Cerebellar cortex (tissue), 1 donor: Measurements from ENCODE around the gene MEX3C.

ENCODE experiments used
- DNase-seq: peaks from one replicate; pipeline ENCODE4 v3.0.0-alpha.2; 2015; ENCODE audit warnings: low spot score

MEX3C gene

DNA sequence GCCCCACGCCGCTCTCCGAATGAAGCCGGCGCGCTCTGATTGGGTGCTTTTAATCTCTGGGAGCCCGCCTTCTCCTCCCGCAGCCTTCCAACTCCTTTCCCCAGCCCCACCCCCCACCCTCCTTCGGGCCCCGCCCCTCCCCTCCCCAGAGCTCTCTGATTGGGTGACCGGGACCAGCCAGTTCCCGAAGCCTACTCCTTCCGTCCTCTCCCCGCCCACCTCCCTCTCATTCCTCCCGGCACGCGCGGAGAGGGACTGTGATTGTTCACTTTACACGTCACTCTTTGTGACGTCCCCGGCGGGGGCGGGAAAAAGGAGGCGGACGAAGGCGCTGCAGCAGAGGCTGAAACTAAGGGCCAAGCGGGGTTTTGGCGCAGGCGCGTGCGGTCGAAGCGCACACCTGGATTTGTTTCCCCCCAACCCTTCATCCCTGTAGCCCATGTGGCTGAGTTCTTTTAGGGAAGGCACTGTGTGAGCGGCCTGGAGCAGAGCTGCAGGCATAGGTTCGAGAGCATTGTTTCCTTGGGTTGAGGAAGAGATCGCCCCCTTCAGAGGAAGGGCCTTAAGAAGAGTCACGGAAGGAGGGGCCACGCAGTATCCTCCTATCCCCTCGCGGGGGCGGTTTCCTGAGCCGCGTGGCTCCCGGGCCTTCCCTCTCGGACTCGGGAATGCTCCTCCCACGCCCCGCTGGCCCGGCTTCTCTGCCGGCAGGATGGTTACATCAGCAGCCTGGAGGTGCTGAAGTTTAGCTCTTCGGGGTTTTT, at the start of gene MEX3C:
MEX3C (minus strand) TSS at position 21 of the 764 bp plus-strand sequence. CDS start 361 bp downstream, outside the sequence.
- peak; percentile 100 for DNase-seq

DNA sequence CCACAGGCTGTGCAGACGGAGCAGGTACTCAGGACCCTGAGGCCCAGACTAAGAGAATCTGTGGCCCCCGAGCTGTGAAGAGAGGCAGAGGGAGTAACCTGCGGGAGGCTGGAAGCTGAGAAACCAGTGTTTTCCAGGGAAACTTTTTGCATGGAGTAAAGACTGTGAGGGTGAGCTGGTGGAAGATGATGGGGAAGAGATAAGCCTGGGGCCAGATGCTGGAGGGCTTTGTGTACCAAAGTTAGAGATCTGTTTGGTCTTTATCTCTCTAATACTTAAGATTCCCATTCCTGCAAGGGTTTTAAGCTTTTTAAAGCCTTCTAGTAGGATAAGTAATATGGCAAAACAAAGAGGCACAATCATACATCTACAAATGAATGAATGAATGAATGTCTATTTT, 43.7 kb upstream of the MEX3C start:
- no peak for DNase-seq

DNA sequence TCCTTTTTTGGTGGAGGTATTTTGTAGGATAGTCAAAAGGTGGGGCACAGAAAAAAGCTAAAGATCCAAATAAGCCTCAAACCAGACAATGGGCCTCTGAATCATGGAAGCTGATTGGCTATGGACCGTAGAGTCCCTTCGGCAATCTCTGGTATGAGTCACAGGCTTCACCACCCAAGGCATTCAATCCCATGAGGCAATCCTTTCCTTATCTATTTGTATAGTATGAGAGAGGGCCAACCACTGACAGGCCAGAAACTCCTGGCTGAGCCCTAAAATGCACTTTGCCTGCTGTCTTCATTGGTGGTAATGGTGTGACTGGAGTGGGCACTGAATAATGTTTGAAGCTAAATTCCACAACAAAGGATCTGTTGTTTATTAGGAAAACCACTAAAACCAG, 38.7 kb upstream of the MEX3C start:
- no peak for DNase-seq

DNA sequence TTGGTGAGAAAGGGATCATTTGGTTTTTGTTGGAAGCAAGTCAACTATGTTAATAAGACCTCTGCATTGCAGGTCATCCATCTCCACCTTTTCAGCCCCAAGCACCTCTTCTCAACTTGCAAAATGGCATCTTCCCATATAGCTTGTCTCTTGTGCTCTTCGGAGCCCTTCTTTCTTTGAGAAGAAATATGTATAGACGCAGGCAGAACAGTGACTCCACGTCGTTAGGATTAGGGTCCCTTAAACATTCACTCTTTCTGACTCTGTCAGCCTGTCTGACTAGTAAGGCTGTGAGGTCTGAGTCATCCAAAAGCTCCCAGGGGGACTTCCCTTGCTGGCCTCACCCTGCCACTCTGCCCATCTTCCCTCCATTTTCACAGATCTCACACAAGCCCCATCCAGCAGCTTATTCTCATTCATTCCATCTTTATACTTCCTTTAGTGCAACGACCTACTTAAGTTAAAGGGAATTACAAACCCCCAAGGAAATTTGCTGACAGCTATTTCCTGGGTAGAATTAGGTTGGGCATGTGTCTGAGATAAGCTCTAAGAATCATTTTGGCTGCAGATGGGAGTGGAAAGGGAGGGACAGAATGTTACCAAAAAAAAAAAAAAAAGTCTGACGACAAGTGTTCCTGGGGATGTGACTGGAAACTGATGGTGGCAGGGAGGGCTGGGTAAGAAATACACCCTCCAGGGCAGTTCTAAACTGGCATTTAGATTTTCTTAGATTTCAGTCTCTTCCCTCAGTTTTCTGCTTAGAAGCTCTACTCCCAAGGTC, 37.7 kb upstream of the MEX3C start:
- DNase-seq = no peak

DNA sequence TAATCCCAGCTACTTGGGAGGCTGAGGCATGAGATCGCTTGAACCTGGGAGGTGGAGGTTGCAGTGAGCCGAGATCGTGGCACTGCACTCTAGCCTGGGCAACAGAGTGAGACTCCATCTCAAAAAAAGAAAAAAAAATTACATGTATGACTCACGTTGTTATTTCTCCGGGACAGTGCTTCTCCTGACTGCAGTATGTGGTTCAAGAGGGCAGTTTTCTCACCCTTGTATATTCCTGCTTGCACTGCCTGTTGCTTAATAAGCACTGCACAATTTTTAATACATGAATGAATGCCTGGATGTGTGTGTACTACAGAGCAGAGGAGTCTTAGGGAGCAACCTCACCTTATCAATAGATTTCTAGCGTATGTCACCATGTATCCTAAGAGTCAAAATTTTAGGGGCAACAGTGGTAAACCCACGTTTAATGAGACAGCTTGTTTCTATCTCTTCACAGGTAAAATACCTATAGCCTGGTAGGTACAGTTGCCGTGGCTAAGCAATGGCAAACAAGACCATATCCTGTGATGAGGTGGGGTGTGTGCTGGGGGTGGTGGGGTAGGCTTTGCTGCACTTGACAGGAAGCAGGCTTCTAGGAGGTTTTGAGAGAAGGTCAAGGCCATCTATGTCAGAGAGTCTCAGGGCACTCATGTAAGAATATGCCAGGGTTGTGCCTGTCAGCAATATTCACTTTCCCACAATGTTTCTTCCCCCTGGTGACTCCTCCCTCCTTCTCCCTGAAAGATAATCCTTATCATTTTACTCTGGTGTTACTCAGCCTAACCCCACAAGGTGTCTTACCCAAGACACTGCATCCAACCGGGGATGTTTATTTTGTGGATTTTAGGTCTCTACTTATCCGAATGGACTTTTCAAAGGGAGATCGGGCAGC, 36.9 kb upstream of the MEX3C start:
- DNase-seq = no peak

DNA sequence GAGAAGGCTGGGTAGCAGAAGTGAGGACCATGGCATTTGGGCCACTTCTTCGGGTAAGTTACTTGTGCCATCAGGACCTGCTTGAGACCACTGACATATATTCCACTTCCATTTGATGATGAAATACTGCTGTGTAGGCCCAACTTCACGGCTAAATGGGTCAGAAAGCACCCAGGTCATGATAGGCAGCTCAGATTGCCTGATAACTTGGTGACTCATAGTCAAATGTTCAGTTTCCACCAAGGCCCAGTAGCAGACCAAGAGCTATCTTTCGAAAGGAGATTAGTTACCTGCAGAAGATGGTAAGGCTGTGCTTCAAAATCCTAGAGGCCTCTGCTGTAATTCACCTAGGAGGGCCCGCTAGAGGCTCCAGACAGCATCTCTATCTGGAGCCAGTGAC, 31.8 kb upstream of the MEX3C start:
- no peak for DNase-seq

DNA sequence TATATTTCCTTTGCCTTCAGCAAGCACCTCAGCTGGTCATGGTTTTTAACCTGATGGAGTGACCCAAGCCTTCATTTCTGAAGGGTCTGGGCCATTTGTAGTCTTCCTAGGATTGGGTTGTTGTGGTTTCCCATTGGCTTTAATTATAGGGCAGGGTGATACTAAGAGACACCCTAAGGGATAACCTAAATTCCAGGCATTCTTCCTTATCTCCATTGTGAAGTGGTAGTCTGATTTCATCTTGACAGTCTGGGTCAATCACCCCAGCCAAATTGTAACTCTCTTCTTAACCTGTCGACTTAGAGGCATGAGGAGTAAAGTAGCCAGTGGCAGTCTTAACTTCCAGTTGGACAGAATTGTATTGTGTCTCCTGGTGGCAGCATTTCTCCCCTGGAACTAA, 30.2 kb upstream of the MEX3C start:
- no peak for DNase-seq

DNA sequence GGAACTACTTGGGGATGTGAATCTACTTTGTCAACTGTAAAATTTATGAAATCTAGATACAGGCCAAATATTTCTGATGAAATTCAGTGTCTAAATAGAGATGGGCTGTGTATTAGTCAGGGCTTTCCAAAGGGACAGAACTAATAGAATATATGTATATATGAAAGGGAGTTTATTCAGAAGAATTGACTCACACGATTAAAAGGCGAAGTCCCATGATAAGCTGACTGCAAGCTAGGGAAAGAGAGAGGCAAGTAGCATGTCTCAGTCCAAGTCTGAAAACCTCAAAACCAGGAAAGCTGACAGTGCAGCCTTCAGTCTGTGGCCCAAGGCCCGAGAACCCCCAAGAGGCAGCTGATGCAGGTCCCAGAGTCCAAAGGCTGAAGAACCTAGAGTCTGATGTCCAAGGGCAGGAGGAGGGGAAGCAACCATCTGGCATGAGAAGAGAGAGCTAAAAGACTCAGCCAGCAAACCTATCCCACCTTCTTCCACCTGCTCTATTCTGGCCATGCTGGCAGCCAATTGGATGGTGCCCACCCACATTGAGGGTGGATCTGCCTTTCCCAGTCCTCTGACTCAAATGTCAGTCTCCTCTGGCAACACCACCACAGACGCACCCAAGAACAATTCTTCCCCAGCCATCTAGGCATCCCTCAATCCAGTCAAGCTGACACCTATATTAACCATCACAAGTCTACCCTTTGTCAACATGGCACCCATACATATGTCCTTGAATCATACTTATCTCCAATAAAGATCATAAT, 29.3 kb upstream of the MEX3C start:
- DNase-seq = no peak

DNA sequence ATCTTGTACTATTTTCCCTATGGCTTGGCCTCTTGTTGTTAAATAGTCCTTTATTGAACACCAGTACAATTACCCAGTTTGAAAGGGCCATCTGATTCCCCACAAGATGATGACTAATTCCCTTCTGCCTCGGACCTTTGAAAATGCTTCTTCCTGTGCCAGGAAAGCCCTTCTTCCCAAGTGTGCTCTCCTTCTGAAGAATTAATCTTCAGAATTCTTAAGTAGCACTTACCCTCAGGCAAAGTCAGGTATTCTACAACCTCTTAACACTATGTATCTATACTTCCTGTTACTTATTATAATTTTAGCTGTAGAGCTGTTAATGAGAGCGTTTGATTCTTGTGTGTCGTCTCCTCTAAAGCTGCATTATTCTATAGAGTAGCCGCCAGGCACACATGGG, 28.6 kb upstream of the MEX3C start:
- no peak for DNase-seq

DNA sequence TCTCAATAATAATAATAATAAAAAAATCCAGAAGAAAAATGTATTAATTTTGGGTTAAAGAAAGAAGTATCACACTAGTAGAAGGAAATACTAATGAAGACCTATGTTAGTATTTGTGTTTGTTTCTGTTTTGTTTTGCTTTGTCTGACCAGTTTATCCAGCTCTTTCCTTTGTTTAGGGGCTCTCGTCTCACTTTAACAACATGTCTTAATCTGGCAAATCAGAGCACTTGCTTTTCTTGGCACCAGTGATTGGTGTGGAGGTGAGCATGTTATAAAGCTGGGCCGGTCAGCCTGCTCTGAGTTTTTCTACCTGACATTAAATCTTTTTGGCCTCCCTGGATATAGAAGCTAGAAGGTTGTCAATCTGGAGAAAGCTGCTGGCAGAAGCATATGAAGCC, 15.1 kb upstream of the MEX3C start:
- no peak for DNase-seq

DNA sequence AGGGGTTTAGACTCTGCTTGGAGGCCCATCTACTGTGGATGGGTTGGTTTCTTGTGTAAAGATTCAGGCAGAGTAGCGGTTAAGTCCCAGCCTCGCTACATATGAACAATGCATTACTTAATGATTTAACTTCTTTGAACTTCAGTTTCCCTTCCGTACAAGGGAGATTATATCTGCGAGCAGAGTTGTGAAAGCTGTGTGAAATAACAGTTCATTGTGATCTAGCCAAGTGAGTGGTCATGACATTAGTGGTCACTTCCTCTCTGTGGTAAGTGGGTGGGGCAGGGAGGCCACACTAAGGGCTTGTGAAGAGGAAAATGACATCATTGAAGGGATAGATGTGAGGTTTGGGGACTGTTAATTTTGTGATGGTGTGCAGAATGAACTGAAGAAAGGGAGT, 14.1 kb upstream of the MEX3C start:
- no peak for DNase-seq

DNA sequence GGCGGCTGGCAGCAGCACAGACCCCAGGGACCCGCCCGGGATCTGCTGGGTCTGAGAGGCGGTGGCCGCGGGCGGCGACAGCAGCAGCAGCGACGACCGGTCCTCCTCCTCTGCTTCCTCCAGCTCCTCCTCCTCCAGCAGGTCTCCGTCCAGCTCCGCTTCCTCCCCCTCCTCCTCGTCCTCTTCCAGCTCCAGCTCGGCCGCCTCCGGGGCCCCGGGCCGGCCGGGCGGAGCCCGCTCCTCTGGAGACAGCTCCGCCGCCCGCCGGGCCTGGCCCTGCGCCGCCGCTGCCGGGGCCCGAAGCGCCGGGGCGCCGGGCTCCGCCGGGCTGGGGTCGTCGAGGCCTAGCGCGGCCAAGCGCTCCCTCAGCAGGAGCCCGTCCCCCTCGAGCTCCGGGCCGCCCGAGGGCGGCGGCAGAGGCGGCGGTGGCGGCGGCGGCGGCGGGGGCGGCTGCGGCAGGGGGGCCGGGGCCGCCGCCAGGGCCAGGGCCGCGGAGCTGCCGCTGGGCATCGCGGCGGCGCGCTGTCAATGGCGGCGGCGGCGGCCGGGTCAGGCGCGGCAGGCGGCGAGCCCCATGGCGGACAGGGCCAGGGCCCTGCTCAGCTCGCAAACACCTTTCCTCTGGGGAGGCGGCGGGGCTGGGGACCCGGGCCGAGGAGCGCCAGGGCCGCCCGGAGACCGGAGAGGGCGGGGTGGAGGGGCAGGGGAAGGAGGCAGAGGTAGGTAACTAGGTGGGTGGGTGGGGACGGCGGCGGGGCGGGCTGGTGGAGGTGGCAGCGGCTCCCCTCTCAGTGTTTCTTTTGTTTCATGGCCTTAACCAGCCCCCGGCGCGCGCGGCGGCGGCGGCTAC, 445 bp downstream of the MEX3C start:
- DNase-seq = peak; percentile 34

DNA sequence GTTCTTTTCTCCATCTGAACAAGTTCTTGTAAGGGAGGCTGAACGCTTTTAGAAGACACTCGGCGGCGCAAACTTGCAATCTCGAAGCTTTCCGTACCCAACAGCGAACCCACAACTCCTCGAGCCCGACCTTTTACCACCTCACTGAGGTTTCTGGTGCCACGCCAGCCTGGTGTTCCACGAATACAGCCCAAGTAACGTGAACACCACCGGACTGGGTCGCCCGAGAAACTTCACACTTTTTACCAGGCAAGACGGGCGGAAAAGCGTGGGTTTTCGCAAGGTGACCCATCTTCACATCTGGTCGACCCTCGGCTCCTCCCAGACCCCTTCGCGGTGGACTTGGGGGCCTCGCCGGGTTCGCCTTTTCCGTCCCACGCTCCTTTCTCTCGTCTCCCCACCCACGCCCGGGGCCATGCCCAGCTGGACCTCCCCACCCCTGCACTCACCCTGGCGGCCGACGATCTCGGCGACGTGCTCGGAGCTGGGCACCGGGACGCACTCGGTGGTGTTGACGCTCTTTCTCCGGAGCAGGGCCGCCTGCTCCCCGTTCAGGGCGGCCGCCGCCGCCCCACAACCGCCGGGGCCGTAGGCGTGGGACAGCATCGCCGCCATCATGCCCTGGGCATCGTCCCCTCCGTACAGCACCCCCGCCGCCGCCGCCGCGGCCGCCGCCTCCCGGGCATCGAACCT, 1.2 kb downstream of the MEX3C start:
- DNase-seq = peak; percentile 27

DNA sequence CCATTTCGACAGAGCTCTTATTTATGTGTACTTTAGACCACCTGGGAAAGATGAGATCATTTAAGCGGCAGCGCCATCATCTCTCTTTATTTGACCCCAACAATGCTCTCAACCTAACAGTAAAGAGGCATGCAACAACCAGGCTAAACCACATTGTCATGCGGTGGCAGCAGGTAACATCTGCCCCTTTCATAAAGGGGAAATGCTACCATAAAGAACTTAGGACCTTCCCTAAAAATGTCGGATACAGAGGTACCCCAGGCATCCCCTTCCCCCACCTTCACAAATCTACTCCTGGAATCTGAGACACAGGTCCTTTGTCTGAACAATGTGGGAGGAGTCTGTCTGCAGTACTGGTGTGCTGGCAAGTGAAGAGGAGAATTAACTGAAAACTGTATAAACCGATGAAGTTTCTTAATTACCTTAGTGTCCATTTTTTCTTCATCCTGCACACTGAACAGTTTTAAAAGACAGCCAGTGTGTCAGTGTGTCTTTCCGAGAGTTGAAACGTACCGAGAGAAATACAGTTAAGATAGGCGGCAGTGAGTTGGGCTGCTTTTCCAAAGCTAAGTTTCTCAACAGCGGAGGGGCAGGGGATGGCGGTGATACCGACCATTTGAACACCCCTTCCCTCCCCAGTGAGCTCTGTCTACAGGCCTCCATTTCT, 1.9 kb downstream of the MEX3C start:
- DNase-seq = peak; percentile 66

DNA sequence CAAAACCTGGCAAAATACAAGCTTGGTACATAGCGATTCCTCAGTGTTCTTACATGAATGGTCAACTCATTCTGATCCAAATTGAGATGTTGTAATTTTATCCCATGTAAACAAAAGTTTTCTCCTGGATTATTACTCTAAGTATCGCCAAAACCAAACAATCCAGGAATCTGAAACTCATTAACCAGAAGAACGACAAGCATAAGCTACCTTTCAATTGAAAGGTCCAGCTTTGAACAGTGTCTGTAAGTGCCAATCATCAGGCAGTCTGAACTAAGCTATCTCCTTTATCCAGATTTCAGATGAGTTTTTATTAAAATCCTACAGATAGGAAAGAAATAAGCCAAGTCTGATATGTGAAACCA, 2.4 kb downstream of the MEX3C start:
- DNase-seq = peak; percentile 14

DNA sequence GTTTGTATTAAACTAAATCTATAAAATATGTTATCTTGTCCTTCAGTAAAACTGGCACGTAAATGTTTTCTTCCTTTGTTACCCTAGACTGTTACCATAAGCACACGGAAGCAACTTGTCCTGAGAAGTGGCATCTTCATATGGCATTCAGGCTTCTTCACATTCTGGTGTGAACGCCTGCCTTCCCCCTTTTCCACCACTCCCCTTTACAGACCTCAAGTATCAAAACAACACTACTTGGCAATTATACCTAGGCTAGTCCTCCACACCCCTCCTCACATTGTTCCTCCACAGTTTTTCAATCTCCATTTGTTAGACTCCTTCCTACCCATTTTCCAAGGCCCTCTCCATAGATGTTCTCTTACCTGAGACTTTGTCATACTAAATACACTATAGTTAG, 2.9 kb downstream of the MEX3C start:
- peak; percentile 17 for DNase-seq

DNA sequence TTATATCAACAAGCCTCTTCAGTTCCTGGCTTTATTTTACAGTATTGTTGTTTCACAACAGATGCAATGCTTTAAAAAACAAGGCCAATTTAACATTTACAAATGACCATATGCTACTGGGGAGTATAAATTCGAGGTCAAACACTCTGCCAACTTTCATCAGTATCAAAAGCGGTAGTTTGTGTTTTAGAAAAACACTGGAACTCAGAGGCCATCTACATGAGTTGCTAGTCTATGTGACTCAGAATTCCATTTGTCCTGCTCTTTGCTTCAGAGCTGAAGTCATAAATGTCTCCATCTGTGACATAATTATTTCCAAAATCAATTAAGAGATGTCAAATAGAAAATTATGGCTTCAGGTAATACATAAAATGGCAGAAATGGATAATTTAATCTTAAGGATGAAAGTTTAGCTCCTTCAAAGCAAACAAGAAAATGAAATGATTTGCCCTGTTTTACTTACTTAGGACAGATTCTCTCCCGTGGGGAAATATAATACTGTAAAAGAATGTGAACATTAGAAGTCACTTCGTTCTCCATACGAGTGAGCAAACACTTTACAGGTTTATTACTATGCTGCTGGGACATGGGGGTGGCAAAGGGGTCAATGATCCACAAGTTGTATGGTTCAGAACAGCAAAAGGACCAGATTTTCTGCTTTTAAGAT, 3.7 kb downstream of the MEX3C start:
- DNase-seq = peak; percentile 53

DNA sequence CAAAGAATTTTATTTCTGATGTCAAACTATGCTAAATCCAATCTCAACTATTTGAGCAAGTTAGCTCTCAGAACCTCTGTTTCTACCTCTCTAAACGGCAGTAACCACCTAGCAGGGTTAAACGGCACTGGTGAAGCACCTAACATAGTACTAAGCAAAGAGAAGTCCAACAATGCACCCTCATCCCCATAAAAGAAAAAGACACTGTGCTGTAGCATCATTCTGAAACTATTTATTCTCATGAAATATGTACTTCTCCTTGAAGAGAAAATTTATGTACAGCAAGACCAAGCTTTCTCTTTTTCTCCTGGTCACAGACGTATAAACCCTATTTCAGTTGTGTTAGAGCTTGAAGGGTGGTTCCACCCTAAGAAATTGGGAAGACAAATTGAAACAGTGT, 4.8 kb downstream of the MEX3C start:
- DNase-seq = no peak

DNA sequence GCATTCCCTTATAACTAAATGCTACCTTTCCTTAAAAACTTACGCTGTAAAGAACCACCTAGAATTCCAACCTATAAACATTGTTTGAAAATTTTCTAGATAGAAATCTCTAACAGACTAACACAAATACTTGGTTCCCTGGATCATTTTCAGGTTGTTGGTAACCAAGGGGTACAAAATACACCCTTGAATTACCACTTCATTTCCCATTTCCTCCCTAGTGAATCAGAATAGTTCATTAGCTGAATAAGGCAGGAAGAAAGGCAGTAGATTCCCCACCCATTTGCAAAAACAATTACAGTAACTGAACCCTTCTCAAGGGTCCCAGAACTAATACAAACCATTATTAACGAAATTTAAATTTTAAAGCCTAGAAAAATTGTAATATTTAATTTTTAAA, 5.5 kb downstream of the MEX3C start:
- DNase-seq = no peak
